H1 (cell line): Measurements from ENCODE around the gene OR4N2. TPM values are rescaled to one million over a fixed set of nuclear protein-coding genes. Genes with fewer than 3 reads are reported as not detected.
"Not testable (repeated sequence)": the region's sequence is repeated elsewhere in the genome, so short reads cannot be mapped to it uniquely, and the experiment has no call there.

ENCODE experiments used
- CTCF ChIA-PET: fragments of 300-600 bp; sonication (Branson Sonifier 250); formaldehyde crosslinking; loops from one replicate; lab custom pipeline; 2021; ENCODE audit not compliant: partially characterized antibody; lab: Charles Lee
- POLR2A ChIA-PET: fragments of 300-600 bp; sonication (Branson Sonifier 250); formaldehyde crosslinking; loops from one replicate; lab custom pipeline; 2021; ENCODE audit warnings: inconsistent platforms; ENCODE audit not compliant: partially characterized antibody; lab: Charles Lee
- DNase-seq, 2 experiments: peaks; one replicate each; pipeline versions ENCODE4 v3.0.0 to v3.0.0-alpha.2; 2010 to 2022; ENCODE audit warnings: low spot score in 2 of 2, low read depth in 1 of 2, mixed read lengths in 1 of 2
- FAIRE-seq: peaks from 2 replicates; lab custom pipeline; 2011; peaks lifted over from hg19 to GRCh38; lab: Jason Lieb, UNC
- H2AFZ ChIP-seq: 2 replicates; pipeline ENCODE4 v1.8.1; 2012; ENCODE audit warnings: low read length, inconsistent platforms
- H2AK5ac ChIP-seq: 2 replicates; pipeline ENCODE4 v1.6.1; 2013; ENCODE audit warnings: low read depth, low read length
- H2BK120ac ChIP-seq: replicated peaks from 2 replicates; pipeline ENCODE3; 2013; ENCODE audit warnings: low read depth, low read length, inconsistent platforms
- H2BK12ac ChIP-seq: 2 replicates; pipeline ENCODE4 v1.6.1; 2013; ENCODE audit warnings: low read depth, low read length
- H2BK15ac ChIP-seq: 2 replicates; pipeline ENCODE4 v1.6.1; 2013; ENCODE audit warnings: low read length
- H2BK20ac ChIP-seq: 2 replicates; pipeline ENCODE4 v1.6.1; 2013; ENCODE audit warnings: low read length
- H2BK5ac ChIP-seq: 2 replicates; pipeline ENCODE4 v1.6.1; 2013; ENCODE audit warnings: low read depth, low read length
- H3K14ac ChIP-seq: 2 replicates; pipeline ENCODE4 v1.6.1; 2013; ENCODE audit warnings: inconsistent platforms; ENCODE audit not compliant: insufficient read length
- H3K18ac ChIP-seq: 2 replicates; pipeline ENCODE4 v1.6.1; 2013; ENCODE audit warnings: low read length; ENCODE audit errors: extremely low read depth
- H3K23ac ChIP-seq: 2 replicates; pipeline ENCODE4 v1.6.1; 2013; ENCODE audit warnings: inconsistent platforms; ENCODE audit not compliant: insufficient read length
- H3K23me2 ChIP-seq: 2 replicates; pipeline ENCODE4 v1.6.1; 2013; ENCODE audit warnings: low read depth, low read length
- H3K27ac ChIP-seq: 2 replicates; pipeline ENCODE4 v1.6.1; 2011; ENCODE audit warnings: low read depth, low read length, inconsistent platforms
- H3K27me3 ChIP-seq, 4 experiments: replicated peaks in 1 of 4; 1 replicate in 1 of 4; 2 replicates in 3 of 4; pipeline versions ENCODE4 v1.6.1 to v1.8.1; 2011 to 2013; ENCODE audit warnings: low read length in 3 of 4, mild to moderate bottlenecking in 3 of 4, inconsistent platforms in 2 of 4, mixed read lengths in 2 of 4, moderate library complexity in 1 of 4; ENCODE audit not compliant: control insufficient read depth in 3 of 4, insufficient read depth in 3 of 4; ENCODE audit errors: extremely low read depth in 1 of 4
- H3K36me3 ChIP-seq, 4 experiments: 2 replicates each; pipeline versions ENCODE4 v1.6.1 to v1.8.1; 2011 to 2013; ENCODE audit warnings: mild to moderate bottlenecking in 4 of 4, low read length in 3 of 4, moderate library complexity in 2 of 4, control low read depth in 1 of 4, inconsistent platforms in 1 of 4; ENCODE audit not compliant: insufficient read depth in 4 of 4, control insufficient read depth in 2 of 4
- H3K4ac ChIP-seq: replicated peaks from 2 replicates; pipeline ENCODE3; 2013; ENCODE audit warnings: low read length, low read depth, mixed read lengths, inconsistent platforms; ENCODE audit not compliant: insufficient read length
- H3K4me1 ChIP-seq, 4 experiments: replicated peaks in 1 of 4; 1 replicate in 1 of 4; 2 replicates in 3 of 4; pipeline versions ENCODE4 v1.6.1 to v1.8.1; 2011 to 2013; ENCODE audit warnings: low read length in 3 of 4, inconsistent platforms in 2 of 4, mixed read lengths in 1 of 4; ENCODE audit not compliant: insufficient read depth in 4 of 4, control insufficient read depth in 3 of 4
- H3K4me2 ChIP-seq, 2 experiments: 2 replicates each; pipeline versions ENCODE4 v1.6.1 to v1.8.1; 2011 to 2013; ENCODE audit warnings: low read depth in 2 of 2, low read length in 2 of 2, control low read depth in 1 of 2, inconsistent platforms in 1 of 2, mild to moderate bottlenecking in 1 of 2; ENCODE audit not compliant: insufficient read depth in 1 of 2
- H3K4me3 ChIP-seq, 4 experiments: fragments of 200-600, 300-600 bp in 1 of 4; sonication (generic), shearing (Covaris generic), sonication (Bioruptor Twin) in 1 of 4; 2 replicates each; pipeline versions ENCODE4 v1.5.1 to v1.8.1; 2011 to 2016; ENCODE audit warnings: low read length in 4 of 4, low read depth in 3 of 4, control low read depth in 2 of 4, inconsistent platforms in 2 of 4, mild to moderate bottlenecking in 2 of 4, mixed read lengths in 1 of 4, moderate library complexity in 1 of 4; ENCODE audit not compliant: insufficient read depth in 2 of 4; ENCODE audit errors: extremely low read depth in 1 of 4
- H3K56ac ChIP-seq: replicated peaks from 2 replicates; pipeline ENCODE3; 2013; ENCODE audit warnings: low read depth, mild to moderate bottlenecking, mixed read lengths, low read length, inconsistent platforms; ENCODE audit not compliant: insufficient read length
- H3K79me1 ChIP-seq: 2 replicates; pipeline ENCODE4 v1.6.1; 2013; ENCODE audit warnings: low read depth, low read length, control low read depth
- H3K79me2 ChIP-seq, 2 experiments: 2 replicates each; pipeline versions ENCODE4 v1.6.1 to v1.8.1; 2012 to 2013; ENCODE audit warnings: low read length in 2 of 2, mild to moderate bottlenecking in 2 of 2, inconsistent platforms in 1 of 2; ENCODE audit not compliant: insufficient read depth in 2 of 2, control insufficient read depth in 1 of 2
- H3K9ac ChIP-seq, 4 experiments: replicated peaks in 1 of 4; 1 replicate in 1 of 4; 2 replicates in 3 of 4; pipeline versions ENCODE4 v1.6.1 to v1.8.1; 2011 to 2013; ENCODE audit warnings: low read depth in 3 of 4, low read length in 3 of 4, control low read depth in 2 of 4, mild to moderate bottlenecking in 2 of 4, moderate library complexity in 2 of 4, inconsistent platforms in 1 of 4; ENCODE audit errors: extremely low read depth in 1 of 4
- H3K9me3 ChIP-seq, 2 experiments: 2 replicates each; pipeline versions ENCODE4 v1.6.1 to v1.8.1; 2012 to 2013; ENCODE audit warnings: mild to moderate bottlenecking in 2 of 2, moderate library complexity in 2 of 2, control low read depth in 1 of 2, inconsistent platforms in 1 of 2, low read depth in 1 of 2, low read length in 1 of 2, mixed read lengths in 1 of 2; ENCODE audit not compliant: insufficient read depth in 2 of 2
- H4K20me1 ChIP-seq, 2 experiments: replicated peaks in 1 of 2; 2 replicates each; pipeline versions ENCODE3 to v1.8.1; 2011 to 2013; ENCODE audit warnings: inconsistent platforms in 2 of 2, low read length in 2 of 2, mild to moderate bottlenecking in 1 of 2; ENCODE audit not compliant: insufficient read depth in 2 of 2, control insufficient read depth in 1 of 2
- H4K5ac ChIP-seq: 2 replicates; pipeline ENCODE4 v1.6.1; 2013; ENCODE audit warnings: low read length, low read depth, mixed read lengths, inconsistent platforms; ENCODE audit not compliant: insufficient read length
- H4K8ac ChIP-seq: 2 replicates; pipeline ENCODE4 v1.8.0; 2013; ENCODE audit warnings: mild to moderate bottlenecking, moderate library complexity, low read length, inconsistent platforms; ENCODE audit not compliant: insufficient read depth; ENCODE audit errors: extremely low read depth
- H4K91ac ChIP-seq: replicated peaks from 2 replicates; pipeline ENCODE3; 2013; ENCODE audit warnings: low read length, mixed read lengths, inconsistent platforms; ENCODE audit not compliant: insufficient read length
- CEBPB ChIP-seq: IDR thresholded peaks from 2 replicates; pipeline ENCODE4 v1.6.1; 2012; ENCODE audit warnings: low read depth, low read length
- WGBS, 2 experiments: shearing (Covaris generic) in 1 of 2; methylation state at CpG; one replicate each; pipeline versions ENCODE4 v1.1.6 to v1.1.7; 2013 to 2015; ENCODE audit warnings: low lambda C conversion rate in 2 of 2, mixed read lengths in 2 of 2, inconsistent platforms in 1 of 2, low coverage in 1 of 2, missing lambda C conversion rate in 1 of 2; ENCODE audit not compliant: insufficient replicate concordance in 2 of 2, insufficient coverage in 1 of 2, insufficient read length in 1 of 2; ENCODE audit errors: extremely low coverage in 1 of 2, missing lambda C conversion rate in 1 of 2; 5-methylcytosine and 5-hydroxymethylcytosine counted together
- polyA plus RNA-seq, 7 experiments: library from polyadenylated mRNA; depleted of rRNA in 3 of 7; stranded (reverse) in 5 of 7; unstranded in 2 of 7; fragments of >200 nt in 5 of 7; fragments of 200-250 nt in 2 of 7; gene quantifications; 1 replicate in 5 of 7; 2 replicates in 1 of 7; 4 replicates in 1 of 7; pipeline versions ENCODE4 v1.2.1 to v1.2.3, GENCODE V29; 2011 to 2013; ENCODE audit warnings: missing spikeins in 2 of 7, mixed read lengths in 2 of 7
- total RNA-seq: library from RNA; stranded (reverse); fragmentation: NEBNext Ultra II Directional; extraction: Animal tissue kit (Norgen Biotek cat#: 25700); gene quantifications from 2 replicates; pipeline ENCODE4 v1.2.1, GENCODE V29; 2021

The OR4N2 gene
- total and polyA plus RNA-seq, 2 of the 8 experiments (the other 6 are each of a cell fraction or from before 2014, with no cell fraction given), result not detected

DNA sequence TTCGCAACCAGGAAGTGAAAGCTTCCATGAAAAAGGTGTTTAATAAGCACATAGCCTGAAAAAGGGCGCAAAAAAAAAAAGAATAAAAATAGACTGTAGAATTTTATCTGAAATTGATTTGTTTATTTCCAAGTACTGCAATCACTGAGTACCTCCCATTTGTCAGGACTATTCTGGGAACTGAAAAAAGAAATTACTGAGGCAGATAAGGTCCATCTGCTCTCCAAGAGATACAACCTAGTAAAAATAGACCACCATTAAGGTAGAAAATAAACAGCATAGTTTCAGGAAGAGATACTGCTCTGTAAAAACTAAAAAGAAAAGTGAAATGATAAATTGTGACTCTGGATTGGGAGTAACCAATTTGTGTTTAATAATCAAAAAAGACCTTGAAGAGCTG lies 24.7 kb downstream of the OR4N2 start (continued):
- TF ChIP-seq CEBPB, result no peak
- TF ChIP-seq, all 59 proteins: peak for 0

DNA sequence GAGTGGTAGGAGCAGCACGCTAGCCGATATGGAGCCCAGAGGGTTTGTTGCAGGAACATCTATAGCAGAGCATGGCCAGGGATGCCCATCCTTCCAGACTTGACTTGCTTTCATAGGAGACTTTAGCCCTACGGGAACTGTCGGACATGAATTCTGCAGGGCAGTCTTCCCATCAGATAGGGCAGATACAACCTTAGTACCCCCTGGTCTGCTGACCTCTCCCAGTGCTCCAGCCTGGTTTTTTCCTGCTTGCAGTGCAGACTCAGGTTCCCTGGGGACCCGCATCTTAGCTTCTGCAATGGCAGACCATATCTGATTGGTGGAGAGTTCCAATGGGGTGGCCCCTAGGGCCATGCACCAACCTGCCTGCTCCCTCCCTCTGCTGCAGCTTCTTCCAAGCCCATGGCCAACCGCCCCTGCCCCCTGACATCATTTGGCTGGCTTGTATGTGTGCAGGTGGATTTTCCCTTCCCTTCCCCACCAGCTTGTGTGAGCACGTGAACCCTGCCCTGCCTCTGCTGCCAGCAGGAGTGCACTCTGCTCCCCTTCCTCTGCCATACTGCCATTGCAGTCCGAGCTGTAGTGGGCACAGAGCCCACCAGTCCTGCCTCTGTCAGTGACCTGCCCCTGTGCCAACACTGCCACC lies 30.8 kb downstream of the OR4N2 start:
- H3K4me2 ChIP-seq, H3K27ac ChIP-seq, H3K14ac ChIP-seq, H2BK20ac ChIP-seq, H2BK120ac ChIP-seq, H4K5ac ChIP-seq, H2BK12ac ChIP-seq, H3K4me3 ChIP-seq, CTCF ChIA-PET, POLR2A ChIA-PET, H2AFZ ChIP-seq, H4K91ac ChIP-seq, H3K9ac ChIP-seq, DNase-seq, H4K20me1 ChIP-seq, H3K36me3 ChIP-seq, H2BK5ac ChIP-seq, H2AK5ac ChIP-seq, H3K79me1 ChIP-seq, H3K23me2 ChIP-seq, H2BK15ac ChIP-seq, H3K23ac ChIP-seq, H3K56ac ChIP-seq, FAIRE-seq, H3K79me2 ChIP-seq, H4K8ac ChIP-seq, H3K4me1 ChIP-seq, H3K27me3 ChIP-seq, H3K4ac ChIP-seq, H3K18ac ChIP-seq: not testable (repeated sequence)
- peaks cover 28 to 48% of the 10 kb centered on the region in 2 experiments for H3K9me3 ChIP-seq
- WGBS, 2 experiments, result 79% methylated on average over 8 of the region's 8 CpGs; no CpG with 5 or more reads in 1 of the 2 experiments
